NB4 (cell line): ENCODE results near the gene RAET1L.
"Not testable (repeated sequence)": the region's sequence is repeated elsewhere in the genome, so short reads cannot be mapped to it uniquely, and the experiment has no call there.

Source experiments
- CTCF ChIP-seq: IDR thresholded peaks from one replicate; pipeline ENCODE4 v1.5.1; 2012; ENCODE audit warnings: low read depth, low read length
- POLR2A ChIP-seq: IDR thresholded peaks from 2 replicates; pipeline ENCODE4 v1.6.1; 2011; ENCODE audit warnings: mild to moderate bottlenecking; ENCODE audit not compliant: insufficient read length; ENCODE audit errors: extremely low read depth
- TF ChIP-seq, protein P1 (sequence below): IDR thresholded peaks from 2 replicates; pipeline ENCODE4 v1.6.1; 2011; ENCODE audit warnings: low read depth, low read length

- not testable (repeated sequence) for TF ChIP-seq CTCF, POLR2A
- TF ChIP-seq, protein P1, sequence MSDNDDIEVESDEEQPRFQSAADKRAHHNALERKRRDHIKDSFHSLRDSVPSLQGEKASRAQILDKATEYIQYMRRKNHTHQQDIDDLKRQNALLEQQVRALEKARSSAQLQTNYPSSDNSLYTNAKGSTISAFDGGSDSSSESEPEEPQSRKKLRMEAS = not testable (repeated sequence)
Observed at GRCh38 chr6:150017186-150017521, 8.2 kb downstream of the RAET1L start.
